ENCODE data around the gene KANK2. TPM values are rescaled to one million over a fixed set of nuclear protein-coding genes. Genes with fewer than 3 reads are reported as not detected.

Gene KANK2
- total and polyA plus RNA-seq, 2 of the 13 experiments (the other 11 are each of a cell fraction or from before 2014, with no cell fraction given): 5.7 to 12.9 TPM

DNA sequence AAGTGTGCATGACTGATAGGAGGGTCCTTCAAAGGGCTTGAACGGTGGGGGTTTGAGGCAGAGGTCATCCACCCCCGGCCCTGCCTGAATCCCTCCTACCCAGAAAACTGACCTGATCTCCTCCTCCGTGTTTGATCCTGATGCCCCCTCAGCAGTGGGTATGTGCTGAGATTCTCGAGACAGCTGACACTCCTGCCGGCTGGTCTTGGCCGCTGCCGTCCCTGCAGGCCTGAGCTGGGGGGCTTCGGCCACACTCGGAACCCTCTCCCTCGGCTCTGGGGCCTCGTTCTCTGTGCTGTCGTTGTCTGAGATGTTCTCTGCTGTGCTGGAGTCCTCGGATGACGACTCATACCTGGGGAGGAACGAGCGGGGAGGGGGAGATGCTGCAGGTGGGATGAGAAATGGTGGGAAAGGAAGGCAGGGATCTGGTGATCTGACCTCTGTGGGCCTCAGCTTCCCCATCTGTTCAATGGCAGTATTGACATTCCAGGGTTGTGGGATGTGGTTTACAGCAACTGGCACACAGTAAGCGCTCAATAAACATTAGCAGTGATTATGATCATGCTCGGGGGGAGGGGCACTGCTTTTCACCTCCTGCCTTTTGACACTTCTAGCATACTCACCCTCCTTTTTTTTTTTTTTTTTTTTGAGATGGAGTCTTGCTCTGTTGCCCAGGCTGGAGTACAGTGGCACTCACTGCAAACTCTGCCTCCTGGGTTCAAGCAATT lies 20.7 kb downstream of the KANK2 start (continued):
- TF ChIP-seq, protein P1, sequence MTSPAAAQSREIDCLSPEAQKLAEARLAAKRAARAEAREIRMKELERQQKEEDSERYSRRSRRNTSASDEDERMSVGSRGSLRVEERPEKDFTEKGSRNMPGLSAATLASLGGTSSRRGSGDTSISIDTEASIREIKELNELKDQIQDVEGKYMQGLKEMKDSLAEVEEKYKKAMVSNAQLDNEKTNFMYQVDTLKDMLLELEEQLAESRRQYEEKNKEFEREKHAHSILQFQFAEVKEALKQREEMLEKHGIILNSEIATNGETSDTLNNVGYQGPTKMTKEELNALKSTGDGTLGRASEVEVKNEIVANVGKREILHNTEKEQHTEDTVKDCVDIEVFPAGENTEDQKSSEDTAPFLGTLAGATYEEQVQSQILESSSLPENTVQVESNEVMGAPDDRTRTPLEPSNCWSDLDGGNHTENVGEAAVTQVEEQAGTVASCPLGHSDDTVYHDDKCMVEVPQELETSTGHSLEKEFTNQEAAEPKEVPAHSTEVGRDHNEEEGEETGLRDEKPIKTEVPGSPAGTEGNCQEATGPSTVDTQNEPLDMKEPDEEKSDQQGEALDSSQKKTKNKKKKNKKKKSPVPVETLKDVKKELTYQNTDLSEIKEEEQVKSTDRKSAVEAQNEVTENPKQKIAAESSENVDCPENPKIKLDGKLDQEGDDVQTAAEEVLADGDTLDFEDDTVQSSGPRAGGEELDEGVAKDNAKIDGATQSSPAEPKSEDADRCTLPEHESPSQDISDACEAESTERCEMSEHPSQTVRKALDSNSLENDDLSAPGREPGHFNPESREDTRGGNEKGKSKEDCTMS (CRISPR knock-in tag; conservative IDR thresholded peaks at IDR 0.05): no peak
- TF ChIP-seq KDM2A (CRISPR knock-in tag; IDR thresholded peaks at IDR 0.05; ENCODE audit: borderline replicate concordance, low read depth): no peak
- TF ChIP-seq ZNF136 (CRISPR knock-in tag; IDR thresholded peaks at IDR 0.05; ENCODE audit: low read depth): no peak
- TF ChIP-seq TBX2 (CRISPR knock-in tag; IDR thresholded peaks at IDR 0.05; ENCODE audit: borderline replicate concordance): no peak
- TF ChIP-seq NR3C1 (CRISPR knock-in tag; IDR thresholded peaks at IDR 0.05): no peak
- no peak for TF ChIP-seq PHF21A (CRISPR knock-in tag; IDR thresholded peaks at IDR 0.05)
- TF ChIP-seq, protein P2, sequence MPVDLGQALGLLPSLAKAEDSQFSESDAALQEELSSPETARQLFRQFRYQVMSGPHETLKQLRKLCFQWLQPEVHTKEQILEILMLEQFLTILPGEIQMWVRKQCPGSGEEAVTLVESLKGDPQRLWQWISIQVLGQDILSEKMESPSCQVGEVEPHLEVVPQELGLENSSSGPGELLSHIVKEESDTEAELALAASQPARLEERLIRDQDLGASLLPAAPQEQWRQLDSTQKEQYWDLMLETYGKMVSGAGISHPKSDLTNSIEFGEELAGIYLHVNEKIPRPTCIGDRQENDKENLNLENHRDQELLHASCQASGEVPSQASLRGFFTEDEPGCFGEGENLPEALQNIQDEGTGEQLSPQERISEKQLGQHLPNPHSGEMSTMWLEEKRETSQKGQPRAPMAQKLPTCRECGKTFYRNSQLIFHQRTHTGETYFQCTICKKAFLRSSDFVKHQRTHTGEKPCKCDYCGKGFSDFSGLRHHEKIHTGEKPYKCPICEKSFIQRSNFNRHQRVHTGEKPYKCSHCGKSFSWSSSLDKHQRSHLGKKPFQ (CRISPR knock-in tag; IDR thresholded peaks at IDR 0.05; ENCODE audit: insufficient replicate concordance): no peak
- no peak for TF ChIP-seq ZNF530 (CRISPR knock-in tag; IDR thresholded peaks at IDR 0.05; ENCODE audit: low read depth)

DNA sequence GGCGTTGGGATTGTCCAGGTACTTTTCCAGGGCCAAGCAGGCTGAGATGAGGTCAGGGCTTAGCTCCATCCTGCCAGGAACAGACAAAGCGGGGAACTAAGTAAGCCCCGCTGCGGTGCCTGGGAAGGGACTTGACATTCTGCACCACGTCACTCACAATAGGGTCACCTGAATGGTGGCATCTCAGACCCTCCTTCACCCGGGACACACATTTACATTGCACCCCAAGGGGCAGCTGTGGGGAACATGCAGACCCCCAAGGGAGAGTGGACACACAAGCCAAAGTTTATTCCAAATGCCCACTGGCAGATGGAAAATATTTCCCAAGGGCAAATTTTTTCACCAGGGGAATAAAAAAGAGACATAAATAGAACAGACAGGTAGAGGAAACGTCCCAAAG lies 21.4 kb downstream of the KANK2 start:
- no peak for FAIRE-seq
- H3K27ac ChIP-seq (ENCODE audit: extremely low read length, insufficient read depth, low read length): no peak overlapping the region
- peaks cover 4 to 22% of the 10 kb centered on the region in 2 experiments; a peak in 3 of 5 replicates for H3K36me3 ChIP-seq (replicated peaks in 1 of 2; ENCODE audit: control insufficient read depth in 1 of 2, insufficient read depth in 2 of 2, low read length in 2 of 2)
- intact Hi-C loops (cut with micrococcal nuclease; ENCODE audit: unreplicated experiment) (no loop called here), in situ Hi-C loops (cut with HindIII; ENCODE audit: extremely low pct_ligation_motif_present, low pct_unique_long_range_greater_than_20kb) (no loop called here)
- WGBS (ENCODE audit: low lambda C conversion rate): 100% methylated on average over 2 of the region's 7 CpGs
- H2AFZ ChIP-seq (ENCODE audit: low read length): no peak overlapping the region
- no peak overlapping the region for H3K4me2 ChIP-seq (ENCODE audit: low read depth, low read length)
- no peak for ATAC-seq
- H3K9ac ChIP-seq (ENCODE audit: insufficient read depth, low read depth, low read length): no peak overlapping the region
- DNase-seq (ENCODE audit: low spot score): no peak
- no peak overlapping the region for H3K4me3 ChIP-seq (replicated peaks in 1 of 3; ENCODE audit: insufficient read depth in 1 of 3, low read depth in 2 of 3, low read length in 3 of 3)
- CTCF ChIA-PET (ENCODE audit: low intra/inter-chr PET ratio, low total read pairs): no interaction called here
- H3K9me3 ChIP-seq (ENCODE audit: low read length): no peaks in the 10 kb centered on the region
- no peaks in the 10 kb centered on the region for H3K27me3 ChIP-seq (ENCODE audit: control insufficient read depth in 1 of 2, insufficient read depth in 2 of 2, low read length in 2 of 2)
- BruUV-seq (replicated peaks): no TSS peak
- H3K79me2 ChIP-seq (ENCODE audit: insufficient read depth, low read length): no peaks in the 10 kb centered on the region
- POLR2A ChIA-PET: no interaction called here
- peaks cover 8% of the 10 kb centered on the region; the same call in 1 of the 2 replicates for H3K4me1 ChIP-seq (ENCODE audit: insufficient read depth, low read length)
- no peaks in the 10 kb centered on the region for H4K20me1 ChIP-seq (ENCODE audit: insufficient read depth, low read length)
- TF ChIP-seq TSC22D2 (CRISPR knock-in tag; IDR thresholded peaks at IDR 0.05; ENCODE audit: borderline replicate concordance): no peak
- TF ChIP-seq KMT2B (CRISPR knock-in tag; IDR thresholded peaks at IDR 0.05): no peak
- TF ChIP-seq, protein P3, sequence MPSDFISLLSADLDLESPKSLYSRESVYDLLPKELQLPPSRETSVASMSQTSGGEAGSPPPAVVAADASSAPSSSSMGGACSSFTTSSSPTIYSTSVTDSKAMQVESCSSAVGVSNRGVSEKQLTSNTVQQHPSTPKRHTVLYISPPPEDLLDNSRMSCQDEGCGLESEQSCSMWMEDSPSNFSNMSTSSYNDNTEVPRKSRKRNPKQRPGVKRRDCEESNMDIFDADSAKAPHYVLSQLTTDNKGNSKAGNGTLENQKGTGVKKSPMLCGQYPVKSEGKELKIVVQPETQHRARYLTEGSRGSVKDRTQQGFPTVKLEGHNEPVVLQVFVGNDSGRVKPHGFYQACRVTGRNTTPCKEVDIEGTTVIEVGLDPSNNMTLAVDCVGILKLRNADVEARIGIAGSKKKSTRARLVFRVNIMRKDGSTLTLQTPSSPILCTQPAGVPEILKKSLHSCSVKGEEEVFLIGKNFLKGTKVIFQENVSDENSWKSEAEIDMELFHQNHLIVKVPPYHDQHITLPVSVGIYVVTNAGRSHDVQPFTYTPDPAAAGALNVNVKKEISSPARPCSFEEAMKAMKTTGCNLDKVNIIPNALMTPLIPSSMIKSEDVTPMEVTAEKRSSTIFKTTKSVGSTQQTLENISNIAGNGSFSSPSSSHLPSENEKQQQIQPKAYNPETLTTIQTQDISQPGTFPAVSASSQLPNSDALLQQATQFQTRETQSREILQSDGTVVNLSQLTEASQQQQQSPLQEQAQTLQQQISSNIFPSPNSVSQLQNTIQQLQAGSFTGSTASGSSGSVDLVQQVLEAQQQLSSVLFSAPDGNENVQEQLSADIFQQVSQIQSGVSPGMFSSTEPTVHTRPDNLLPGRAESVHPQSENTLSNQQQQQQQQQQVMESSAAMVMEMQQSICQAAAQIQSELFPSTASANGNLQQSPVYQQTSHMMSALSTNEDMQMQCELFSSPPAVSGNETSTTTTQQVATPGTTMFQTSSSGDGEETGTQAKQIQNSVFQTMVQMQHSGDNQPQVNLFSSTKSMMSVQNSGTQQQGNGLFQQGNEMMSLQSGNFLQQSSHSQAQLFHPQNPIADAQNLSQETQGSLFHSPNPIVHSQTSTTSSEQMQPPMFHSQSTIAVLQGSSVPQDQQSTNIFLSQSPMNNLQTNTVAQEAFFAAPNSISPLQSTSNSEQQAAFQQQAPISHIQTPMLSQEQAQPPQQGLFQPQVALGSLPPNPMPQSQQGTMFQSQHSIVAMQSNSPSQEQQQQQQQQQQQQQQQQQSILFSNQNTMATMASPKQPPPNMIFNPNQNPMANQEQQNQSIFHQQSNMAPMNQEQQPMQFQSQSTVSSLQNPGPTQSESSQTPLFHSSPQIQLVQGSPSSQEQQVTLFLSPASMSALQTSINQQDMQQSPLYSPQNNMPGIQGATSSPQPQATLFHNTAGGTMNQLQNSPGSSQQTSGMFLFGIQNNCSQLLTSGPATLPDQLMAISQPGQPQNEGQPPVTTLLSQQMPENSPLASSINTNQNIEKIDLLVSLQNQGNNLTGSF (CRISPR knock-in tag; IDR thresholded peaks at IDR 0.05): no peak
- no peak for TF ChIP-seq ZFAT (CRISPR knock-in tag; conservative IDR thresholded peaks at IDR 0.05)
- no peak for TF ChIP-seq CHD4 (IDR thresholded peaks at IDR 0.05; ENCODE audit: borderline replicate concordance, low read length)

All from HepG2 (cell line).